UCSD-AML1 (cell line): ENCODE results near the gene PHC3.

Experiments
- DNase-seq: peaks from one replicate; lab custom pipeline; 2025; ENCODE audit not compliant: unreplicated experiment; lab: John Stamatoyannopoulos, UW

Gene PHC3

GRCh38 chr3:170044795-170045244 is 136.7 kb downstream of the PHC3 start:
- peak; percentile 48 for DNase-seq

- no peak for DNase-seq
Measured at GRCh38 chr3:170044271-170044670, 137.3 kb downstream of the PHC3 start.

GRCh38 chr3:170043506-170043905 is 138.0 kb downstream of the PHC3 start:
- DNase-seq, result no peak

- no peak for DNase-seq
Measured at GRCh38 chr3:170040418-170040817, 141.1 kb downstream of the PHC3 start.

GRCh38 chr3:170038434-170039110 is 143.0 kb downstream of the PHC3 start:
- no peak for DNase-seq
